ENCODE results near the gene CDK5RAP2. TPM values are rescaled to one million over a fixed set of nuclear protein-coding genes. Genes with fewer than 3 reads are reported as not detected.
"Not testable (repeated sequence)": the region's sequence is repeated elsewhere in the genome, so short reads cannot be mapped to it uniquely, and the experiment has no call there.

CDK5RAP2 gene
- total RNA-seq, 2 donors from 2014 or later = 31.9 to 45.8 TPM

- Histone ChIP-seq H3K9me3 (no peaks in the 10 kb centered on the region), H3K9ac (ENCODE audit: low read depth in 2 of 2, low read length in 2 of 2) (no peak overlapping the region), H3K36me3 (peaks cover 4% of the 10 kb centered on the region), H3K4me3 (no peak overlapping the region), H3K4me1 (no peaks in the 10 kb centered on the region), H3K27me3 (no peaks in the 10 kb centered on the region), H3K27ac (no peak overlapping the region)
- no peak for DNase-seq
- intact Hi-C loops (cut with DNase I) = no loop called here
- no peak for TF ChIP-seq CTCF (IDR thresholded peaks at IDR 0.05)
Measured at GRCh38 chr9:120513825-120514396, 66.1 kb downstream of the CDK5RAP2 start.

- TF ChIP-seq CTCF (IDR thresholded peaks at IDR 0.05) = no peak
- Histone ChIP-seq H3K4me3 (no peak overlapping the region), H3K9me3 (no peaks in the 10 kb centered on the region), H3K27ac (no peak overlapping the region), H3K27me3 (no peaks in the 10 kb centered on the region), H3K9ac (ENCODE audit: low read depth in 2 of 2, low read length in 2 of 2) (no peak overlapping the region), H3K36me3 (peaks cover 4% of the 10 kb centered on the region), H3K4me1 (no peaks in the 10 kb centered on the region)
- intact Hi-C loops (cut with DNase I) = no loop called here
- DNase-seq = no peak
Measured at GRCh38 chr9:120510816-120511215, 69.2 kb downstream of the CDK5RAP2 start.

GRCh38 chr9:120507936-120508510, 71.9 kb downstream of the CDK5RAP2 start:
- Histone ChIP-seq H3K27ac (no peak overlapping the region), H3K9ac (ENCODE audit: low read depth in 2 of 2, low read length in 2 of 2) (no peak overlapping the region), H3K27me3 (no peaks in the 10 kb centered on the region), H3K4me1 (no peaks in the 10 kb centered on the region), H3K4me3 (no peak overlapping the region), H3K9me3 (no peaks in the 10 kb centered on the region), H3K36me3 (peaks cover 4% of the 10 kb centered on the region)
- TF ChIP-seq CTCF (IDR thresholded peaks at IDR 0.05) = no peak
- no peak for DNase-seq
- intact Hi-C loops (cut with DNase I) = no loop called here

- H3K4me3 ChIP-seq = no peak overlapping the region
- H3K9me3 ChIP-seq = no peaks in the 10 kb centered on the region
- DNase-seq = no peak
- intact Hi-C loops (cut with DNase I) = no loop called here
- H3K9ac ChIP-seq (ENCODE audit: low read depth in 2 of 2, low read length in 2 of 2) = no peak overlapping the region
- no peaks in the 10 kb centered on the region for H3K27me3 ChIP-seq
- no peak for TF ChIP-seq CTCF (IDR thresholded peaks at IDR 0.05)
- no peak overlapping the region for H3K27ac ChIP-seq
- no peaks in the 10 kb centered on the region for H3K4me1 ChIP-seq
- no peaks in the 10 kb centered on the region for H3K36me3 ChIP-seq
Measured at GRCh38 chr9:120505186-120505585, 74.8 kb downstream of the CDK5RAP2 start.

- intact Hi-C loops (cut with DNase I) = no loop called here
- H3K4me3 ChIP-seq = no peak overlapping the region
- no peaks in the 10 kb centered on the region for H3K4me1 ChIP-seq
- no peaks in the 10 kb centered on the region for H3K36me3 ChIP-seq
- H3K9ac ChIP-seq (ENCODE audit: low read depth in 2 of 2, low read length in 2 of 2) = no peak overlapping the region
- no peaks in the 10 kb centered on the region for H3K27me3 ChIP-seq
- no peak overlapping the region for H3K27ac ChIP-seq
- H3K9me3 ChIP-seq = no peaks in the 10 kb centered on the region
- no peak for TF ChIP-seq CTCF (IDR thresholded peaks at IDR 0.05)
- no peak for DNase-seq
Measured at GRCh38 chr9:120500733-120501132, 79.2 kb downstream of the CDK5RAP2 start.

- H3K27ac ChIP-seq; intact Hi-C loops (cut with DNase I): not testable (repeated sequence)
Measured at GRCh38 chr9:120497865-120498264, 82.1 kb downstream of the CDK5RAP2 start.

GRCh38 chr9:120496438-120496837, 83.5 kb downstream of the CDK5RAP2 start:
- DNase-seq; H3K27me3 ChIP-seq; H3K4me1 ChIP-seq; intact Hi-C loops (cut with DNase I); H3K36me3 ChIP-seq; H3K27ac ChIP-seq; H3K4me3 ChIP-seq; H3K9me3 ChIP-seq; H3K9ac ChIP-seq (ENCODE audit: low read depth in 2 of 2, low read length in 2 of 2): not testable (repeated sequence)

More at GRCh38 chr9:120497865-120498264, 82.1 kb downstream of the CDK5RAP2 start:
- H3K9ac ChIP-seq (ENCODE audit: low read depth in 2 of 2, low read length in 2 of 2); H3K36me3 ChIP-seq; H3K4me1 ChIP-seq; H3K27me3 ChIP-seq; DNase-seq; H3K4me3 ChIP-seq; H3K9me3 ChIP-seq: not testable (repeated sequence)
